IMR-90 (cell line): Measurements from ENCODE around the gene CCM2. TPM values are rescaled to one million over a fixed set of nuclear protein-coding genes. Genes with fewer than 3 reads are reported as not detected.

Source experiments
- ATAC-seq: fragments of 200-7000 bp; cut with Tn5 transposase; 2 replicates; pipeline ENCODE4 v1.9.1; 2020; ENCODE audit warnings: low read depth, mild to moderate bottlenecking, moderate library complexity
- BruUV-seq: library from RNA; stranded (reverse); fragments of 400-500 nt; replicated peaks from 2 replicates; lab custom pipeline; 2021; lab: Mats Ljungman, UMichigan
- CTCF ChIA-PET: fragments of 300-600 bp; formaldehyde crosslinking; extraction: SDS; loops from one replicate; lab custom pipeline; 2021; ENCODE audit warnings: antibody characterized with exemption; lab: Yijun Ruan, JAX
- POLR2A ChIA-PET: fragments of 300-600 bp; sonication (Branson Sonifier 250); formaldehyde crosslinking; loops from one replicate; lab custom pipeline; 2022; ENCODE audit warnings: antibody characterized with exemption; ENCODE audit not compliant: unreplicated experiment; lab: Charles Lee
- DNase-seq: peaks from one replicate; pipeline ENCODE4 v3.0.0; 2013
- H2AFZ ChIP-seq: replicated peaks from 2 replicates; pipeline ENCODE3; 2013; ENCODE audit warnings: low read length, mild to moderate bottlenecking; ENCODE audit not compliant: poor library complexity
- H2AK5ac ChIP-seq: 2 replicates; pipeline ENCODE4 v1.6.1; 2013; ENCODE audit warnings: low read depth, low read length, inconsistent platforms
- H2AK9ac ChIP-seq: replicated peaks from 2 replicates; pipeline ENCODE3; 2013; ENCODE audit warnings: mild to moderate bottlenecking, low read depth, low read length, moderate library complexity; ENCODE audit not compliant: poor library complexity
- H2BK120ac ChIP-seq: 2 replicates; pipeline ENCODE4 v1.6.1; 2013; ENCODE audit warnings: low read depth, low read length, inconsistent platforms
- H2BK15ac ChIP-seq: 3 replicates; pipeline ENCODE4 v1.6.1; 2013; ENCODE audit warnings: low read depth, low read length, inconsistent platforms
- H2BK20ac ChIP-seq: 2 replicates; pipeline ENCODE4 v1.6.1; 2013; ENCODE audit warnings: low read depth, mild to moderate bottlenecking, inconsistent platforms, low read length, moderate library complexity
- H2BK5ac ChIP-seq: 2 replicates; pipeline ENCODE4 v1.6.1; 2013; ENCODE audit warnings: mild to moderate bottlenecking, low read depth, low read length, inconsistent platforms; ENCODE audit not compliant: poor library complexity, severe bottlenecking
- H3K14ac ChIP-seq: replicated peaks from 2 replicates; pipeline ENCODE4 v1.6.1; 2013; ENCODE audit warnings: low read depth, low read length, inconsistent platforms
- H3K18ac ChIP-seq: 2 replicates; pipeline ENCODE4 v1.6.1; 2013; ENCODE audit warnings: low read depth, low read length, control low read depth
- H3K23ac ChIP-seq: 2 replicates; pipeline ENCODE4 v1.6.1; 2013; ENCODE audit warnings: low read depth, low read length, inconsistent platforms
- H3K27ac ChIP-seq: 2 replicates; pipeline ENCODE4 v1.5.1; 2013; ENCODE audit warnings: mild to moderate bottlenecking, control low read depth, low read length; ENCODE audit not compliant: insufficient read depth
- H3K27me3 ChIP-seq: 2 replicates; pipeline ENCODE4 v1.6.1; 2013; ENCODE audit warnings: low read length; ENCODE audit not compliant: control insufficient read depth, insufficient read depth
- H3K36me3 ChIP-seq: 2 replicates; pipeline ENCODE4 v1.6.1; 2013; ENCODE audit warnings: low read length, mixed read lengths; ENCODE audit not compliant: control insufficient read depth, insufficient read depth
- H3K4ac ChIP-seq: 2 replicates; pipeline ENCODE4 v1.6.1; 2013; ENCODE audit warnings: low read depth, low read length, inconsistent platforms
- H3K4me1 ChIP-seq: 2 replicates; pipeline ENCODE4 v1.6.1; 2013; ENCODE audit warnings: low read length, mixed read lengths; ENCODE audit not compliant: control insufficient read depth, insufficient read depth
- H3K4me2 ChIP-seq: 2 replicates; pipeline ENCODE4 v1.6.1; 2013; ENCODE audit warnings: low read depth, mild to moderate bottlenecking, control low read depth, low read length, moderate library complexity
- H3K4me3 ChIP-seq: 2 replicates; pipeline ENCODE4 v1.5.1; 2013; ENCODE audit warnings: low read depth, mild to moderate bottlenecking, control low read depth, low read length, moderate library complexity; ENCODE audit not compliant: insufficient read depth
- H3K56ac ChIP-seq: 2 replicates; pipeline ENCODE4 v1.6.1; 2013; ENCODE audit warnings: low read length, inconsistent platforms; ENCODE audit not compliant: insufficient read depth; ENCODE audit errors: extremely low read depth
- H3K79me1 ChIP-seq, 2 experiments: 2 replicates each; pipeline ENCODE4 v1.6.1; 2013; ENCODE audit warnings: low read length in 2 of 2, inconsistent platforms in 1 of 2, low read depth in 1 of 2
- H3K9ac ChIP-seq: 2 replicates; pipeline ENCODE4 v1.6.1; 2013; ENCODE audit warnings: low read depth, low read length, control low read depth
- H3K9me1 ChIP-seq: 2 replicates; pipeline ENCODE4 v1.6.1; 2013; ENCODE audit warnings: low read length, inconsistent platforms; ENCODE audit not compliant: insufficient read depth
- H3K9me3 ChIP-seq: 2 replicates; pipeline ENCODE4 v1.6.1; 2013; ENCODE audit warnings: low read length; ENCODE audit not compliant: control insufficient read depth, insufficient read depth
- H4K20me1 ChIP-seq: 2 replicates; pipeline ENCODE4 v1.6.1; 2013; ENCODE audit warnings: low read length, inconsistent platforms; ENCODE audit not compliant: insufficient read depth
- H4K5ac ChIP-seq: 2 replicates; pipeline ENCODE4 v1.6.1; 2013; ENCODE audit warnings: mild to moderate bottlenecking, low read depth, low read length, control low read depth
- H4K8ac ChIP-seq, 2 experiments: 2 replicates each; pipeline ENCODE4 v1.6.1; 2013; ENCODE audit warnings: low read depth in 2 of 2, low read length in 2 of 2, control low read depth in 1 of 2, inconsistent platforms in 1 of 2
- H4K91ac ChIP-seq: 2 replicates; pipeline ENCODE4 v1.6.1; 2013; ENCODE audit warnings: low read depth, low read length, inconsistent platforms; ENCODE audit not compliant: insufficient read depth
- CHD1 ChIP-seq: IDR thresholded peaks from 2 replicates; pipeline ENCODE4 v1.6.1; 2012; ENCODE audit warnings: low read depth, low read length, improper control_type of control experiment
- ELK1 ChIP-seq: fragments of 150-350 bp; IDR thresholded peaks from 2 replicates; pipeline ENCODE4 v1.6.1; 2016; ENCODE audit warnings: low read depth, mild to moderate bottlenecking, low read length, moderate library complexity, borderline replicate concordance
- FOS ChIP-seq: fragments of 150-350 bp; IDR thresholded peaks from 2 replicates; pipeline ENCODE4 v1.6.1; 2016; ENCODE audit warnings: low read depth, low read length
- MAFK ChIP-seq: IDR thresholded peaks from 2 replicates; pipeline ENCODE4 v1.6.1; 2012; ENCODE audit warnings: low read depth, low read length, improper control_type of control experiment
- MAZ ChIP-seq: IDR thresholded peaks from 2 replicates; pipeline ENCODE4 v1.6.1; 2012; ENCODE audit warnings: low read depth, mild to moderate bottlenecking, low read length, improper control_type of control experiment, moderate library complexity, borderline replicate concordance
- NFE2L2 ChIP-seq: fragments of 150-350 bp; IDR thresholded peaks from 2 replicates; pipeline ENCODE4 v1.6.1; 2016; ENCODE audit warnings: low read depth, mild to moderate bottlenecking, low read length
- POLR2A ChIP-seq: IDR thresholded peaks from 2 replicates; pipeline ENCODE4 v1.6.1; 2012; ENCODE audit warnings: mild to moderate bottlenecking, low read depth, low read length
- RAD21 ChIP-seq: IDR thresholded peaks from 2 replicates; pipeline ENCODE4 v1.6.1; 2012; ENCODE audit warnings: low read length, improper control_type of control experiment
- RFX5 ChIP-seq: IDR thresholded peaks from 2 replicates; pipeline ENCODE4 v1.8.0; 2012; ENCODE audit warnings: low read depth, mild to moderate bottlenecking, low read length, moderate library complexity
- WGBS, 2 experiments: methylation state at CpG; one replicate each; pipeline versions ENCODE4 v1.1.5 to v1.1.7; 2013; ENCODE audit warnings: missing lambda C conversion rate in 2 of 2; ENCODE audit not compliant: insufficient read length in 1 of 2; ENCODE audit errors: extremely low coverage in 2 of 2; 5-methylcytosine and 5-hydroxymethylcytosine counted together
- dilution Hi-C: fragments of 300-500 bp; cut with HindIII; formaldehyde crosslinking; loops from one replicate; pipeline ENCODE4 v1.14.3; 2018; ENCODE audit warnings: low sequenced_read_pairs; ENCODE audit not compliant: unreplicated experiment
- in situ Hi-C: fragments of 300-500 bp; cut with MboI; formaldehyde crosslinking; loops from 3 replicates; pipeline ENCODE4 v1.14.3; 2019; ENCODE audit warnings: low sequenced_read_pairs, inconsistent platforms, mixed read lengths
- intact Hi-C: fragments of 100-400 bp; cut with micrococcal nuclease; formaldehyde crosslinking; loops from 2 replicates; pipeline ENCODE4 v1.10.0; 2022
- polyA plus RNA-seq, 3 experiments: library from polyadenylated mRNA; depleted of rRNA; stranded (reverse); fragments of >200 nt; gene quantifications; 2 replicates each; pipeline ENCODE4 v1.2.3, GENCODE V29; 2012; ENCODE audit warnings: low replicate concordance in 1 of 3
- total RNA-seq: library from RNA; depleted of rRNA; stranded (reverse); fragments of >200 nt; gene quantifications from 2 replicates; pipeline ENCODE4 v1.2.3, GENCODE V29; 2012

The CCM2 gene
- total and polyA plus RNA-seq, 2 of the 4 experiments (the other 2 are of a cell fraction), result 65.2 to 78.5 TPM

DNA sequence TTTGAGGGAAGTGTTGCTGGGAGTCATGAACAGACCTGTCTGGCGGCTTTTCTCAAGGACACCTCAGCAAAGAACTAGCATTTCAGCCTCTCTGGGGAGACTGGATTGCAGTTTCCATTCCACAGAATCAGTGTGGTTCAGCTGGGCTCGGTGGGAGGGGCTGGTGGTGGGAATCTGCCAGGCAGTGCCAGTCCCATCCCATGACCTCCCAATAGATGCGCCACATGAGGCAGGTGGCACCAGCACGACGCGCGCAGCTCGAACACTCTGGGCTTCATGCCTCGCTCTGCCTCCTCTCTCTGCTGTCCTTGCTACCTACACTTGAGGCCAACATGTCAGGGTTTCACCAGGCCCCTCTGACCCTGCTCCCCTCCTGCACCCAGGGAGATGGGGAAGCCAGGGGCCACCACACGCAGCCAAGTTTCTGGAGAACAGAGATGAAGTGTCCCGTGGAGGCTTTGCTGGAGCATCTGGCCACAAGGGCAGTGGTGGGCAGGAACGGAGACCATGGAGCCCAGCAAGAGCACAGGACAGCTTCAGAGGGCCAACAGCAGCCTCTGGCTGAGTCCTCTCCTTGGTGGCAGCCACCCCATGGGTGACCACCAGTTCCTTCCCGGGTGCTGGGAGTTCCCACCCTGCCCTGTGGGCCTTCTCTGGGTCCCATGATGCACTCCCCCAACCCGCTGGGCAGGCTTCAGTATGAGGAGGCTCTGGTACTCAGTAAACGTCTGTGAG lies 86.5 kb downstream of the CCM2 start:
- Histone ChIP-seq H3K23ac (no peak overlapping the region), H3K56ac (no peak overlapping the region), H4K20me1 (no peaks in the 10 kb centered on the region), H3K4ac (no peak overlapping the region), H2AFZ (no peak overlapping the region), H2BK20ac (no peak overlapping the region), H4K91ac (no peak overlapping the region), H3K18ac (no peak overlapping the region), H3K27ac (no peak overlapping the region), H2BK120ac (no peak overlapping the region), H3K4me2 (no peak overlapping the region), H3K9ac (no peak overlapping the region), H3K4me3 (no peak overlapping the region), H2BK15ac (no peak overlapping the region), H2BK5ac (no peak overlapping the region), H3K9me3 (no peaks in the 10 kb centered on the region), H3K36me3 (peaks cover 8% of the 10 kb centered on the region; the same call in 1 of the 2 replicates), H3K4me1 (peaks cover 3% of the 10 kb centered on the region; the same call in 1 of the 2 replicates), H4K5ac (no peak overlapping the region), H3K14ac (no peak overlapping the region), H3K9me1 (peaks cover 4% of the 10 kb centered on the region; the same call in 1 of the 2 replicates), H3K79me1 (peaks cover 0 to 8% of the 10 kb centered on the region in 2 experiments; a peak in 1 of 4 replicates), H3K27me3 (no peaks in the 10 kb centered on the region), H2AK9ac (no peak overlapping the region), H2AK5ac (no peak overlapping the region), H4K8ac (no peak overlapping the region)
- in situ Hi-C loops, result no loop called here
- POLR2A ChIA-PET, result no interaction called here
- WGBS, 2 experiments, result 84% methylated on average over 3 of the region's 15 CpGs; no CpG with 5 or more reads in 1 of the 2 experiments
- dilution Hi-C loops, result no loop called here
- ATAC-seq (no peak), DNase-seq (no peak)
- BruUV-seq, result no TSS peak
- intact Hi-C loops, result no loop called here
- TF ChIP-seq FOS, result no peak
- TF ChIP-seq MAZ, result no peak
- no peak for TF ChIP-seq NFE2L2
- TF ChIP-seq RFX5, result no peak
- TF ChIP-seq MAFK, result no peak
- no peak for TF ChIP-seq ELK1
- TF ChIP-seq POLR2A, result no peak
- TF ChIP-seq RAD21, result no peak
- no peak for TF ChIP-seq CHD1
- CTCF ChIA-PET, result no interaction called here
